ENCODE measurements around the gene INS. TPM values are rescaled to one million over a fixed set of nuclear protein-coding genes. Genes with fewer than 3 reads are reported as not detected.

The INS gene
- total RNA-seq, 6 donors from 2014 or later: 0.67 TPM; not detected in 5

DNA sequence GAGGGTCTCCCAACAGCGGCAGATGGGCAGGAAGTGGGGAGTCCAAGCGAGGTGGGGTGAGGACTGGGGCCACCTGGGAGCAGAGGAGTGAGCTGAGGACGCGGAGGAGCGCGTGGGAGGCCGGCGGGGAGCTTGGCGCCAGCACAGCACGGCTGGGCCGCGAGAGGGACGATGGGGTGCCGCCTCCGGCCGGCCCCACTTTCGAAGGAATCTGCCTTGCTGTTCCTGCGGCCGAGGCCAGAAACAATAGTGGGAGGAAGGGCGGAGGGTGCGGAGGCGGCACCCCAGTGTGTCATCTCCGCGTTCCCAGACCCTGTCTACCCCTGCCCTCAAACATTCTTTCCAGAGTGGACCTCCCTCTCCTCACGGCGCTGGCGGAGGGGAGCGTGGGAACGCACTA is 5.5 kb downstream of the INS start:
- Histone ChIP-seq H3K36me3 (no peaks in the 10 kb centered on the region), H3K9me3 (no peaks in the 10 kb centered on the region), H3K4me3 (no peak overlapping the region), H3K4me1 (peaks cover 5 to 8% (median 6%) of the 10 kb centered on the region in 4 donors), H3K27ac (no peak overlapping the region), H3K27me3 (peaks cover 0 to 8% (median 3%) of the 10 kb centered on the region in 4 donors)
- DNase-seq: peak in 1 of 2 donors; percentile 80
- WGBS, 2 donors: 79 to 82% methylated on average over 29 of the region's 29 CpGs
- TF ChIP-seq POLR2A (IDR thresholded peaks at IDR 0.05): no peak
- TF ChIP-seq, protein P1, sequence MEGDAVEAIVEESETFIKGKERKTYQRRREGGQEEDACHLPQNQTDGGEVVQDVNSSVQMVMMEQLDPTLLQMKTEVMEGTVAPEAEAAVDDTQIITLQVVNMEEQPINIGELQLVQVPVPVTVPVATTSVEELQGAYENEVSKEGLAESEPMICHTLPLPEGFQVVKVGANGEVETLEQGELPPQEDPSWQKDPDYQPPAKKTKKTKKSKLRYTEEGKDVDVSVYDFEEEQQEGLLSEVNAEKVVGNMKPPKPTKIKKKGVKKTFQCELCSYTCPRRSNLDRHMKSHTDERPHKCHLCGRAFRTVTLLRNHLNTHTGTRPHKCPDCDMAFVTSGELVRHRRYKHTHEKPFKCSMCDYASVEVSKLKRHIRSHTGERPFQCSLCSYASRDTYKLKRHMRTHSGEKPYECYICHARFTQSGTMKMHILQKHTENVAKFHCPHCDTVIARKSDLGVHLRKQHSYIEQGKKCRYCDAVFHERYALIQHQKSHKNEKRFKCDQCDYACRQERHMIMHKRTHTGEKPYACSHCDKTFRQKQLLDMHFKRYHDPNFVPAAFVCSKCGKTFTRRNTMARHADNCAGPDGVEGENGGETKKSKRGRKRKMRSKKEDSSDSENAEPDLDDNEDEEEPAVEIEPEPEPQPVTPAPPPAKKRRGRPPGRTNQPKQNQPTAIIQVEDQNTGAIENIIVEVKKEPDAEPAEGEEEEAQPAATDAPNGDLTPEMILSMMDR (IDR thresholded peaks at IDR 0.05): no peak
- no peak for TF ChIP-seq POLR2AphosphoS5 (IDR thresholded peaks at IDR 0.05)
- TF ChIP-seq EP300 (IDR thresholded peaks at IDR 0.05): no peak
- ATAC-seq (ENCODE audit: low FRiP score in 2 of 2): no peak

DNA sequence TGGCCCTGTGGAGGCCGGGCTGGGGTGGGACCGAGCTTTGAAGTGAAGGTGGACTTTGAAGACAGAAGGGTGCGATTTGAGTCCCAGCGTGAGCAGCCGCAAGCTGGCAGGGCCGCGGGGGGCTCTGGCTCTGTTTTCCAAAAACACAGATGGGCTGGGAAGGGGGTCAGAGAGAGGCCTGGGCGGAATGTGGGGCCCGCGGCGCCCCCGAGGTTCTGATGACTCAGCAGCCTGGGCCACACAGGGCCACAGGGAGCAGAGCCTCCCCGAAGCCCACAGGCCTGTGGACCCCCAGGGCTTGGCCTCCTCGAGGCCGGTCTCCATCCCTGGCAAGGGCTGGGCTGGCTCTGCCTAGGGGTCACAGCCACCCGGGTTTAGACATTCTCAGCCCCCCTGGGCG is 6.1 kb downstream of the INS start:
- Histone ChIP-seq H3K4me3 (no peak overlapping the region), H3K36me3 (no peaks in the 10 kb centered on the region), H3K27ac (no peak overlapping the region), H3K4me1 (peaks cover 5 to 8% (median 6%) of the 10 kb centered on the region in 4 donors), H3K9me3 (no peaks in the 10 kb centered on the region), H3K27me3 (peaks cover 0 to 11% (median 3%) of the 10 kb centered on the region in 4 donors)
- ATAC-seq (ENCODE audit: low FRiP score in 2 of 2) (no peak), DNase-seq (peak in 1 of 2 donors; percentile 74)
- 79 to 95% methylated on average over 7 to 16 of the region's 17 CpGs for WGBS, 2 donors
- TF ChIP-seq EP300 (IDR thresholded peaks at IDR 0.05): no peak
- TF ChIP-seq POLR2A (IDR thresholded peaks at IDR 0.05): no peak
- TF ChIP-seq, protein P1 (IDR thresholded peaks at IDR 0.05): no peak
- no peak for TF ChIP-seq POLR2AphosphoS5 (IDR thresholded peaks at IDR 0.05)

DNA sequence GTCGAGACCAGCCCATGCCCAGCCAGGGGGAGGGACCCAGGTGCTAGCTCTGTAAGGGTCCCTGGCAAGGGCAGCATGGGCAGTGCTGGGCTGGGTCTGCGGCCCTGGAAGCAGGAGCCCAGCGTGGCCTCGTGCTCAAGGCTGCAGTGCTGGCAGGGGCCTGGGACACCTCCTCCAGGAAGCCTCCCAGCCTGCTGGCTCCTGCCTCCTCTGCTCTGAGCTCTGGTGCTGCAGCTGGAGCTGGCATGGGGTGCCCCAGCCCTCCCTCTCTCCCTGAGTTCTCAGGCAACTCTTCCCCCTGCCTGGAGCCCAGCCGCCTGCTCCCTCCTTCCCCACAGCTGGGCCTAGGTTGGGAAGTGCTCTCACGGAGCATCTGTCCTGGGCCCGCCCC is 6.8 kb downstream of the INS start:
- TF ChIP-seq EP300 (IDR thresholded peaks at IDR 0.05): no peak
- DNase-seq (peak in 1 of 2 donors; percentile 57), ATAC-seq (ENCODE audit: low FRiP score in 2 of 2) (no peak)
- H3K27ac ChIP-seq: no peak overlapping the region
- peaks cover 5 to 8% (median 6%) of the 10 kb centered on the region in 4 donors for H3K4me1 ChIP-seq
- no peaks in the 10 kb centered on the region for H3K36me3 ChIP-seq
- H3K9me3 ChIP-seq: no peaks in the 10 kb centered on the region
- WGBS, 2 donors: 83 to 90% methylated on average over 3 to 7 of the region's 7 CpGs
- H3K27me3 ChIP-seq: peaks cover 0 to 11% (median 3%) of the 10 kb centered on the region in 4 donors
- H3K4me3 ChIP-seq: no peak overlapping the region

DNA sequence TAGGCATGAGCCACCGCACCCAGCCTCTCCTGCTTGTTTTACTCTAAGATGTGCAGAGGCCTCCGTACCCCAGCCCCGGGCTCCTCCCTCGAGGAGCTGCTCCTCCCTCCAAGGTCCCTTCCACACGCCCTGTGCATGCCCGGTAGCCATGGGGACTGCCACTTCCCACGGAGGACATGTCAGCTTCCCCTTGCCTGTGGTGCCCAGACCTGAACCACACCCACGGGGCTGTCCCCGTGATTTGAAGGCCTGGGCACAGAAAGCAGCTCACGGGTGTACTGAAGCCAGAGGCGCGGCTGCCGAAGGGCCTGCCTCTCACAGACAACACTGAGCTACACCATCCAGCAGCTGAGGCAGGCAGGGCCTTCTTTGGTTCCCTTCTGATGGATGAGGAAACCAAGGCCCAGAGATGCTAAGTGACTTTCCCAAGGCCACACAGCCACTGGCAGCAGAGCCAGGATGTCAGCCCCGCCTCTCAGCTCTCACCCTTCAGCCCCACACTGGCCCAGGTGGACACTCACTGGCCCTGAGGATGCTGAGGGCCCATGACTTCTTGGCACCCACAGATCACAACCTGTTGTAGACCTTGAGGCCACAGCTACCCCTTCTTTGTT is 7.3 kb downstream of the INS start:
- TF ChIP-seq EP300 (IDR thresholded peaks at IDR 0.05) (no peak), POLR2AphosphoS5 (IDR thresholded peaks at IDR 0.05) (no peak), POLR2A (IDR thresholded peaks at IDR 0.05) (no peak)
- TF ChIP-seq, protein P1 (IDR thresholded peaks at IDR 0.05): no peak
- H3K9me3 ChIP-seq: no peaks in the 10 kb centered on the region
- no peak overlapping the region for H3K4me3 ChIP-seq
- H3K36me3 ChIP-seq: no peaks in the 10 kb centered on the region
- peaks cover 5 to 8% (median 6%) of the 10 kb centered on the region in 4 donors for H3K4me1 ChIP-seq
- DNase-seq (peak in 1 of 2 donors; percentile 55), ATAC-seq (ENCODE audit: low FRiP score in 2 of 2) (no peak)
- WGBS, 2 donors: 66 to 78% methylated on average over 5 to 14 of the region's 14 CpGs
- peaks cover 0 to 11% (median 5%) of the 10 kb centered on the region in 4 donors for H3K27me3 ChIP-seq
- H3K27ac ChIP-seq: no peak overlapping the region

DNA sequence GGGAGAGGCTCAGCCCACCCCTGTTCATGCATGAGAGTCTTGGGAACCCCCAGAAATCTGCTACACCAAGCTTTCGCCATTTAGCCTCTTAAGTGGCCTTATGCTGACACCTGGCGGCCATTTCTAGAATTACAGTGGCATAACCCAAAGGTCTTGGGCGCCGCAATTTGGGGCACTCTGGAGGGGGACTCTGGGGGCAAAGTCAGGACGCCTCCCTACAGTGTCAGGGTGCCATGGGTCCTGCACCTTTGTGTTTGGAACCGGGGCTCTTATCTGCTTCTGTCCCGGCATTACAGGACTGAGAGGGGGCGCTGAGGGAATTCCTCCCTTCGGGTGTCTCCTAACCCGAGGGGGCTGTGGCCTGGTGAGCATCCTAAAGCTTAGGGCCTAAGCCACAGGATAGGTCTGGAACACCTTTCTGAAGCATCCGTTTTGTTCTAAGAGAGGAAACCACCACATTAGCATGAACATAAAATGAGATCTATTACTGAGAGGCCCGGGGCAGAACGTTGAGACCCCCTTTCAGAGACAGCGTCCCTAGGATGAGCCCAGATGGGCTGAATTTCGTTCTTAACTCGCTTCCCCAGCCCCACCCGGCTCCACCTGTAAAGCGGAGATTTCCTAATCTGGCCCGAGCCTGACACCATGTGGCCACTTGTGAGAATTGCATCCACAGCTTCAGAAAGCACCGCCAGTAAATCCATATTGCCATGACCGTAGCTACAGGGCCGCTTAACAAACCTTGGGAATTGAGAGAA is 9.3 kb downstream of the INS start:
- Histone ChIP-seq H3K9me3 (no peaks in the 10 kb centered on the region), H3K36me3 (no peaks in the 10 kb centered on the region), H3K4me1 (peaks cover 5 to 8% (median 6%) of the 10 kb centered on the region in 4 donors), H3K4me3 (no peak overlapping the region), H3K27me3 (peaks cover 0 to 22% (median 5%) of the 10 kb centered on the region in 4 donors), H3K27ac (peak overlapping the region in 1 of 4 donors; percentile 36)
- no peak for TF ChIP-seq POLR2A (IDR thresholded peaks at IDR 0.05)
- TF ChIP-seq, protein P1 (IDR thresholded peaks at IDR 0.05): peak; percentile 85 to 91 (median 90)
- 1 to 5% methylated on average over 15 to 22 of the region's 22 CpGs for WGBS, 2 donors
- peak; percentile 73 to 82 for ATAC-seq (ENCODE audit: low FRiP score in 2 of 2)
- DNase-seq: peak in 1 of 2 donors; percentile 81

Measured in upper lobe of left lung (tissue), 6 donors.